ENCODE results near the gene GARIN3.

DNA sequence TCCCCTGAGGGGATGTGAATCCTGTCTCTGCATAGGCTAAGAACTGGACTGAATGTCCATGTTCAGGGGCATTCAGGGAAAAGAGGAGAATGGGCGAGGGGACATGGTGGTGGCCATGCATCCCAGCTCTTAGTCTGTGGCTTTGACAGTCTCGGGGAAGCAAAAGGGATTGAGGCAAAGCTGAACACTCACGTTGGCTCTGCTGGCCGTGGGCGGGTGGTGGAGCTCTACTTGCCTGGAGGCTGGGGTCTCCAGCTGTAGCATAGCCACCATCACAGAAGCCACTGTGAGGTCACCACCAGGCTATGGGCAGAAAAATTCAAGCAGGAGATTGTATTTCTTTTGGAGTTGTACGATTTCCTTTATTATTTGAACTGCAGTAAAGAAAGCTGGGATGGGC lies 4.1 kb downstream of the GARIN3 start:
- no peak for TF ChIP-seq CTCF (IDR thresholded peaks at IDR 0.05; ENCODE audit: insufficient read depth, low read length, poor library complexity, severe bottlenecking)
- no peak for TF ChIP-seq EZH2phosphoT487 (conservative IDR thresholded peaks at IDR 0.05; ENCODE audit: low read length)

Measured in SU-DHL-6 (cell line).